Retinal pigment epithelial cell (primary cell): ENCODE results near the gene PIGS.
A peak's percentile ranks its signal among the peaks of the same experiment; 100 is the strongest.
"Not testable (repeated sequence)": the region's sequence is repeated elsewhere in the genome, so short reads cannot be mapped to it uniquely, and the experiment has no call there.

Source experiments
- DNase-seq: peaks from one replicate; pipeline ENCODE4 v3.0.0-alpha.2; 2010; ENCODE audit warnings: low read depth
- H3K4me3 ChIP-seq: 2 replicates; pipeline ENCODE4 v1.5.1; 2011; ENCODE audit warnings: mild to moderate bottlenecking, low read length, control low read depth, moderate library complexity
- CTCF ChIP-seq: conservative IDR thresholded peaks from 2 replicates; pipeline ENCODE4 v1.5.1; 2011; ENCODE audit warnings: low read depth, low read length, control low read depth, inconsistent platforms

PIGS gene

GRCh38 chr17:28578246-28579195, 7.2 kb upstream of the PIGS start:
- no peak overlapping the region for H3K4me3 ChIP-seq
- TF ChIP-seq CTCF = no peak

DNA sequence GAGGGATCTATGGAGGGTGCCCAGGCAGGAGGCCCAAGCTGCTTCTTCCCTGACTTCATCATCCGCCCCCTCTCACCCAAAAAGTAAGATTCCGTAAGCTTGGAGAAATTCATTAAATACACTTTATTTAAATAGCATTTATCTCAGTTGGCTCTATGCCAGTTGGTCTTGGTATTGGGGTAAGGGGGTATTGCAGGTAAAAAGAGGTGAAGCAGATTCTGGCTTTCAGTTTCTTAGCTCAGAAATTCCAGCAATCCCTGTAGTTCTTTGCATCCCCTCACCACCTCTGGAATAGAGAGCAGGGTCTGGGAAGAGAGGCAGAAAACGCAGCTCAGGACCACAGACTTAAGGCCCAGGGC, 6.1 kb upstream of the PIGS start:
- no peak overlapping the region for H3K4me3 ChIP-seq
- no peak for TF ChIP-seq CTCF
- no peak for DNase-seq

More at GRCh38 chr17:28578246-28579195, 7.2 kb upstream of the PIGS start:
- DNase-seq = no peak

DNA sequence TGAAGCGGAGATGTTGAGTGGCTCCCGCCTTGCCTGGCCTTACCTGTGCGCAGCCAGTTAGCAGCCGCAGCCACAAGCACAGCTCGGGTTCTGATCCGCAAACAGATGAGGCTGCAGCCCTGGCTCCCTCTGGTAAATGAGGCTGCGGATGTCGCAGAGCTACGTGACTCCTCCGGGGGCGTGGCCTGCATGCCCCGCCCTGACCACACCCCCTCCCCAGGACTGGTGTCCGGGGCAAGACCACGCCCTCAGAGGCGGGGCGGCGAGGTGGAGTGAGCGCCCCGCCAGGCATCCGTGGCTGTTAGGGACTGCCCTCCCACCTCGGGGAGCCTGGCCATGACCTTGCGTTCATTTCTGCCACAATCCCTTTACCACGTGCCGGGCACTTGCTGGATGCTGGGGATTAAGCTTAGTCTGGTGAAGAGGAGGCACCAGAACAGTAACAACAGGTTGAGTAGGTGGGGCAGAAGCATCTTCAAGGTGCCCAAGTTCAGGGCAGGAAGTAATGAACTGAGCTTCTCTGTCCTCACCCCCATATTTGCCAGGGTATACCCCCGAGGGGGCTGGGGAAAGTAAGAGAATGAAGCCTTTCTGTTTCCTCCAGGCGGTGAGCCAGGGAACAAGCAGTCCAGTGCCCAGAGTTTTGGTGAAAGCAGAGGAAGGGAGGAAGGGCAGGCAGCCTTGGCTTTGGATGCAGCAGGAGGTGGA, 5.6 kb upstream of the PIGS start, which contains the start of gene ALDOC:
TSS of gene ALDOC (minus strand) at position 138 of the 708 bp plus-strand sequence. CDS start 1,363 bp downstream, outside the sequence.
- peak; percentile 82 for DNase-seq
- H3K4me3 ChIP-seq = peak within 1 kb of the TSS; percentile 44
- TF ChIP-seq CTCF = no peak

- DNase-seq, H3K4me3 ChIP-seq: not testable (repeated sequence)
Measured at GRCh38 chr17:28576016-28576415, 4.7 kb upstream of the PIGS start.

DNA sequence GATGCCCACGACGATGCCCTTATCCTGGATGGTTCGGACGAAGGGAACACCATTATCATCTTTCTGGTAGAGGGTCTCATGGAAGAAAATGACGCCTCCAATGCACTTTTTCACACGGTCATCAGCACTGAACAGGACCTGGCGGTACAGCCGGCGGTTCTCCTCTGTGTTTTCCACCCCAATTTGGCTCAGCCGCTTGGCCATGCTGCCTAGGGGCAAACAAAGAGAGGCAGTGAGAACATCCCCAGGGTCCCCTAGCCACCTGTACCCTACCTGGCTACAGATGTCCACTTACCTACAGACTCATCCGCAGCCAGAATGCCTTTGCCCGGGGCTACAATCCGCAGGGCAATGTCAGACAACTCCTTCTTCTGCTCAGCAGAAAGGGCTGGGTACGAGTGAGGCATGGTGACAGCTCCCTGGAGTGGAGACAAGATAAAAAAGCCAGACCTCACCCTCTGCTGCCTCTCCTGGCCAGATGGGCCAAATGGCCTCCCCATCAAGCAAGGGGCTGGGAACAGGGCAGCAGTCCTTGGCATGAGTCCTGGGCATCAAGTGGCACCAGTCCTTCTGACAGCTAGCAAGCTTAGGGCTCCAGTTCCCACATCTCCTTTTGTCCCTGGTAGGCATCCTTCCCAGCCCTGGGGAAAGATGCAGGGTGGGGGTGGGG, 3.9 kb upstream of the PIGS start:
- DNase-seq = no peak
- TF ChIP-seq CTCF = no peak
- H3K4me3 ChIP-seq = no peak overlapping the region

GRCh38 chr17:28574526-28574925, 3.2 kb upstream of the PIGS start:
- no peak for DNase-seq
- TF ChIP-seq CTCF = no peak
- H3K4me3 ChIP-seq = no peak overlapping the region

DNA sequence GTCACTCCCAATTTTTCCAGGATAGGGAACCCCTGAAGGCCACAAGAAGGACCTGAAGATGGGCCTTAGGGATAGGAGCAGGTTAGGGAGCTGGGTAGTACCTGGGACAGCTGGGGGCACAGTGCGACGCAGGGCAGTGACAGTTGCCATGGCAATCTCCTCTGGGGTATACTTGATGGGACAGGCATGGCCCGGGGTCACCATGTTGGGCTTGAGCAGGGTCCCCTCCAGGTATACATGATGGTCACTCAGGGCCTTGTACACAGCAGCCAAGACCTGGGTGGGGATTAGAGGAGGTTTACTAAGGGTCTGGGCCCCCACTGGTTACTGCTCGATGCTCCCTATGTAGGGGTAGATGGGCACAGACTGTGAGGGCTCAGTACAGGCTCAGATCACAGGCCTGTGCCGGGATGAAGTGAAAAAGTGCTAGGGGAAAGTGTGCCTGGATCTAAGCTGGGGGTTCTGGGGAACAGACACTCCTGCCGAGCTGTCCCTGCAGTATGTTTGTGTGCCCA, 2.7 kb upstream of the PIGS start:
- no peak for TF ChIP-seq CTCF
- H3K4me3 ChIP-seq = no peak overlapping the region
- no peak for DNase-seq
